ENCODE data around the gene NACC2.

- TF ChIP-seq POLR2A (IDR thresholded peaks at IDR 0.05): no peak
- no peak for TF ChIP-seq CTCF (IDR thresholded peaks at IDR 0.05)
Observed at GRCh38 chr9:136018257-136019031, 76.6 kb downstream of the NACC2 start.
